GM12801 (cell line): ENCODE data around the gene MAT2A.

Source experiments
- TF ChIP-seq, protein P1 (sequence below): IDR thresholded peaks from one replicate; pipeline ENCODE4 v1.5.1; 2011; ENCODE audit warnings: control low read depth; ENCODE audit not compliant: insufficient read length; ENCODE audit errors: extremely low read depth

MAT2A gene

DNA sequence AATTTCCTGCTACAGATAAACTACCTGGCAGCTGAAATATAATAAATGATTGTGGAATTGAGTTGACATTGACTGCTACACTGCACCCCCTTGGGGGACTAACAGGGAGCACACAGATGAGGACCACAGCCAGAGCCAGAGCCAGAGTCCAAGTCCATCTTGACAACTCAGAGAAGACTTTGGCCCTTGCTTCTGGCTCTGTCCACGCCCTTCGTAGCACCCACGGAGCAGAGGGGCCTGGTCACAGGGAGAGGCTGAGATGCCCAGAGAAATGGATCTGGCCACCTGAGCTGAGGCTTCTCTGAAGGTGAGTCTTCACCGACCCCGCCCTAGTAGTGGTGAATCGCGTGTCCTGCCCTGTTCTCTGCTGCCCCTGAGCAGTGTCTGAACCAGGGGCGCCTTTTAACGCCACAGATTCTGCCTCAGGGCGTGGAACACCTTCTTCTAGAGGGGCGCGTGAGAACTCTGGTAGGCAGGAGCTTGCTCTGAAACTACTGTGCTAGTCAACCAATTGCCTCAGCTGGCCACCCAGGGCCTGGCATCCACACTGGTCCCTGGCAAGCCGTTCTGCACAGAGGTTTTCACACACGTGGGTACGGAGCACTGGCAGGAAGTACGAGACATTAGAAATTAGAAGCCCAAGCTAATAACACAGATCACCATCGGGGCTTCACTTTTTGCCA lies 35.7 kb upstream of the MAT2A start:
- TF ChIP-seq, protein P1, sequence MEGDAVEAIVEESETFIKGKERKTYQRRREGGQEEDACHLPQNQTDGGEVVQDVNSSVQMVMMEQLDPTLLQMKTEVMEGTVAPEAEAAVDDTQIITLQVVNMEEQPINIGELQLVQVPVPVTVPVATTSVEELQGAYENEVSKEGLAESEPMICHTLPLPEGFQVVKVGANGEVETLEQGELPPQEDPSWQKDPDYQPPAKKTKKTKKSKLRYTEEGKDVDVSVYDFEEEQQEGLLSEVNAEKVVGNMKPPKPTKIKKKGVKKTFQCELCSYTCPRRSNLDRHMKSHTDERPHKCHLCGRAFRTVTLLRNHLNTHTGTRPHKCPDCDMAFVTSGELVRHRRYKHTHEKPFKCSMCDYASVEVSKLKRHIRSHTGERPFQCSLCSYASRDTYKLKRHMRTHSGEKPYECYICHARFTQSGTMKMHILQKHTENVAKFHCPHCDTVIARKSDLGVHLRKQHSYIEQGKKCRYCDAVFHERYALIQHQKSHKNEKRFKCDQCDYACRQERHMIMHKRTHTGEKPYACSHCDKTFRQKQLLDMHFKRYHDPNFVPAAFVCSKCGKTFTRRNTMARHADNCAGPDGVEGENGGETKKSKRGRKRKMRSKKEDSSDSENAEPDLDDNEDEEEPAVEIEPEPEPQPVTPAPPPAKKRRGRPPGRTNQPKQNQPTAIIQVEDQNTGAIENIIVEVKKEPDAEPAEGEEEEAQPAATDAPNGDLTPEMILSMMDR = no peak

- TF ChIP-seq, protein P1 = no peak
Measured at GRCh38 chr2:85503851-85504777, 34.9 kb upstream of the MAT2A start.

DNA sequence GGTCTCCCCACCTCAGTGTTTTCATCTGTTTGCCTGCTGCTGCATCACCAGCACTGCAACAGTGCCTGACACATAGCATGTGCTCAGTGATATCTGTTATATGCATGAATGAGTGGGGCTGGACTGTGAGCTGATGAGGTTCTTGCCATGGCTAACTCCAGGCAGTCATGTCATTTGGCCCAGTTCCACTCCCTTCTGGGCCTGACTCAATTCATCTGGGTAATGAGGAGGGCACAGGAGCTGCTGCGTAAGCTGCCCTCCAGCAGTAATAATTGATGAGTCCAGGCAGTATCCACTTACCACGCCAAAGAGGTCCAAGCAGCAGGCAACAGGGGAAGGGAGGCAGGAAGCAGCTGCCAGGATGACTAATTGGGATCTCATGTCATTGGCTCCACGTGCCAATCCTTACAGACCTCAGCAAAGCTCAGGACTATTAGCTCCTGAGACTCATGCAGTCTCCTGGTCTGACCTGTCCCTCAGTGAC lies 34.1 kb upstream of the MAT2A start:
- TF ChIP-seq, protein P1 = no peak

DNA sequence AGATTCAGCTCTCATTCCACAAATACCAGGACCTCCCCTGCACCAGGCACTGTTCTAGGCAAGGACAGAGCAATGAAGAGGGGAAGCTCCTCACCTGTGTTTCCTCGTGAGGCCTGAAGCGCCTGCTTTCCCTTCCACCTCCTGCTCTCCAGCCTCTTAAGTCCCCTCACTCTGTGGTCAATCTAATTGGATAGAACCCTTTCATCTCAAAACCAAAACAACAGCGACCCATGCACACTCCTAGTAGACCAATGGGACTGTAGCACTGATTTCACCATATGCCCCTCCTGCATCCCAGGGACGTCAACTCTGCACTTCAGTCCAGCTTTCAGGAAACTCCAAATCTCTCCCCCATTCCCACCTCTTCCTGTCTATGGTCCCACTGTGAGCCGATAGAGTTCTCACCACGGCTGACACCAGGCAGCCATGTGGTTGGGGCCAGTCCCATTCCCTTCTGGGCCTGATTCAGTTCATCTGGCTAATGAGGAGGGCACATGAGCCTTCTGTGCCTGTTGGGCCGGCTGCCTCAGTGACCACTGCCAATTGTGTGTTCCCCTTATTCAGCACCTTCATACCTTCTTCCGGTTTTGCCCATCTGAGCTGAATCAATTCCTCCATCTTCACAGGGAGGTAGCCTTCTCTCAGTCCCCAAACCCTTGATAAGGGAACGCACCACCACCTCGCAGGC lies 33.3 kb upstream of the MAT2A start:
- TF ChIP-seq, protein P1 = no peak

DNA sequence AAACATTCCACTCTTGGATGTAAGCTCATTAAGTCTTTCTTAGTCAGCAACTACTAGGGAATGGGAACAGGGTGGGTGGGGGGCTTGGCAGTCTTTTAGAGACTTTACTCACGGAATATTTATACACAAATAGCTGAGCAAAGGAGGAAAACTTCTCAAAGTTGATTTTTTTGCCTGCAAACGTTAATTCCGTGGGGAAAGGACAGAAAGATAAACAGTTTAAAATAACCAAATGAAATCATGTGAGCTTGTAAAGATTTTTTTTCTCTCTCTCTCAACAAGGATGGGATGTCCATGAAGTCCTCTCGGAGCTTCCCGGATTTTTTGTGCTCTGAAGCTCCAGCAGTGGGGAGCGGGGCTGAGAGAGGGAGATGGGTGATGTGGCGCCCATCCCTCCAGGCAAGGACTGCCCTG lies 32.2 kb upstream of the MAT2A start:
- TF ChIP-seq, protein P1 = no peak

DNA sequence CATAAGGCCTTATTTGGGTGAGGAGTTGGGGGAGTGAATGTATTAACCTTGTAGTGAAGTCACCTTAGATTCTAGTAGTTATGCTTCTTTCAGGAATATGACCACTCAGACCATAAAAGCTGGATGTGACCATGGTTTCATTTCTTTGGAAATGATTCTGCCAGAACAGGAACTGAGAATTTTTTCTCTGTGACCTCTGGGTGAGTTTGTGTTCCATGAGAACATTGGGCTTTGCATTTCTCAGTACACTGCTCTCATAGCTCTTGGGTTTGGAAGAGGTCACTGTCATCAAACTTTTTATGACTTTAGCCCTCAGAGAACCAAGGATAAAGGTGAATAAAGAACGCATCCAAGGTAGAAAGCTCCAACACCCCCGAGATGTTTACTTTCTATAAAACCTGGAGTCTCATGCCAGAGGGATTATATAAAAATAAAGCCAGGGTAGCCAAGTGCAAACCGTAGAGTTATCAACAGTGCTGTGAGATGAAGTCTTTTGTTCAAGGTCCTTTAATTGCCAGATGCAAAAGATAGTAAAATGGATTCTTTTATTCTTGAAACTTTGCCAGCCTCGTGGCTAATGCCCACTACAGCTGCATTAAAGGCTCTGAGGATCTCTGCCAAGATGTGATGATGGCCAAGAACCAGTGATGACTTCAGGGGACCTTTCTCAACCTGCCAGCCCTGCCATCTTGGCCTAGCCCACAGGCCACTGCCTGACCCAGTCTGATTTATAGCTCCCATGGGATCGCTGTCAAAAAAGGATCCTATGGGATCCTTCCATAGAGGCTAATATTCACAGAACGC lies 27.8 kb upstream of the MAT2A start:
- TF ChIP-seq, protein P1 = no peak

DNA sequence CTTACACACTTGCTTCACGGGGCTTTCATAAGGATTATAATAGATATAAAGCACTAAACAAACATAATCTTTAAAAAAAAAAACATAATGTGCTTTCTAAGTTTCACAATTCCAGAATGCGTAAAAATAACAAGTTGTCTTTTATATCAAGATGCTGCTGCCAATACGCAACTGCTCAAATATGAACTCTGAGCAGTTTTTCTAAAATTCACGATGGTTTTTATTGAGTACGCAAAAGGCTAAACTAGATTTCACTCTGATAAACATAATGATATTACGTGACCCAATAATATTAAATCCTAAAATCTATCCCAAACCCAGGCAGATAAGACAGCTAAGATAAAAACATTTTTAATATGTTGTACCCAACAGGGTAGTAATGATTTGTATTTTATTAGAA lies 24.6 kb upstream of the MAT2A start:
- TF ChIP-seq, protein P1 = no peak
